Activated CD4-positive, alpha-beta T cell treated with anti-CD3 and anti-CD28 coated beads, Interleukin-2, Interleukin-6, amounts not matched to agents 100 ng/mL and 50 ng/mL, durations not matched to agents 16 hours and 8 hours (primary cell): ENCODE data around the gene SUSD3.

ENCODE experiments used
- DNase-seq: peaks from one replicate; pipeline ENCODE4 v3.0.0-alpha.2; 2020

Gene SUSD3

GRCh38 chr9:93077811-93078210 is 19.3 kb downstream of the SUSD3 start:
- DNase-seq, result no peak

GRCh38 chr9:93079371-93079770 is 20.9 kb downstream of the SUSD3 start:
- DNase-seq, result no peak

GRCh38 chr9:93080406-93080805 is 21.9 kb downstream of the SUSD3 start:
- DNase-seq, result no peak

DNA sequence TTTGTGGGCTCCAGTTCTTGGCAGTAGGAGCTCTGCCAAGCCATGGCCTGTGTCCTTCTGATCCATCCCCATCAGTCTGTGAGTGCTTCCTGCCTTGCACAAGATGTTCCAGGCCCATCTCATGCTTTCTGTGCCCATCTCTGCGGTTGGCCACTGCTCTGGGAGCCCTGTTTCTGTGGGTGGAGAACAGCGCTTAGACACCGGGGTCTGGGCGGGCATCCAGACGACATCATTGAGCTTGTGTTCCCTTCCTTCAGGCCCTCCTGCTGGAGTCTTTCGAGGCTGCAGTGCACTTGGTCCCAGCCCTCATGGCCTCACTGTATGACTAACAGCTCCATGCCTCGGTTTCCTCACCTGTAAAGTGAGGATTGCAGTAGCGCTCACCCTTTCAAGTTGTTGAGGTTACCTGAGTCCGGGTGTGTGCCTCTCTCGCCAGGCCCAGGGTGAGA is 22.6 kb downstream of the SUSD3 start:
- no peak for DNase-seq

GRCh38 chr9:93081931-93082330 is 23.4 kb downstream of the SUSD3 start:
- DNase-seq, result no peak

DNA sequence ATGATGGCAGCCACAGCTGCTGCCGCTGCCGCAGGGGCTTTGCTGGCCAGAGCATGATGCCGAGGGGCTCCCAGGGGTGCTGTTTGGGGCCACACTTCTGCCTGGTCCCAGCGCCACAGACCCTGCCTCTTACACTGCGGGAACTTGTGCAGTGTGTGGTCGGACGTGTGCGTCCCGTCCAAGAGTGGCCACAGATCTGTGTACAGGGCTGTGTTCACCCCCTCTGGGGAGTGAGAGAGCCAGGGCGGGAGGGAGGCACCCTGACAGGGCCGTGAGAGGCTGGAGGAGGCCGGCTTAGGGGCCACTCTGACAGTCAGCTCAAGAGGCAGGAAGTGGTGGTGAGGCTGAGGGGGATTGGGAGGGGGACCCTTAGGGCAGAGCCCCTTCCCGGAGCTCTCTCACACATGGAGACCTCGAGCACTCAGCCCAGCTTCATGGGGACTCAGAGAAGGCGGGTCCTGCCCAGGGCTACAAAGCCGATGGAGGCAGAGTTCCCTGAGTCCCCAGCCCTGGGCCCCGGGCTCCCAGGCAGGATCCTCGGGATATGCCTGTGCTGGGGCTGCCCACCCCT is 24.4 kb downstream of the SUSD3 start:
- DNase-seq, result no peak

- peak; percentile 73 for DNase-seq
Observed at GRCh38 chr9:93083592-93084470, 25.3 kb downstream of the SUSD3 start.

DNA sequence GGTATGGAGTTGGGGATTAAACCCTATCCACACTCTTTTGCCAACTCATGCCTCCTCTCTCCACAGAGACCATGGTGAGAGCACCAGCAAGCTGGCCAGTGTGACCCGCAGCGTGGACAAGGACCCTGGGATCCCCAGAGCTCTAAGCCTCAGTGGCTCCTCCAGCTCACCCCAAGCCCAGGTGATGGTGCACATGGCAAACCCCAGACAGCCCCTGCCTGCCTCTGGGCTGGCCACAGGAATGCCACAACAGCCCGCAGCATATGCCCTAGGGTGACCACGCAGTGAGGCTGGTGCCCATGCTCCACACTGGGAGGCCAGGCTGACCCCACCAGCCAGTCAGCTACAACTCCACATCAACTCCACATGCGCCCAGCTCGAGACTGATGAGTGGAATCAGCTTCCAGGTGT is 26.0 kb downstream of the SUSD3 start:
- no peak for DNase-seq

DNA sequence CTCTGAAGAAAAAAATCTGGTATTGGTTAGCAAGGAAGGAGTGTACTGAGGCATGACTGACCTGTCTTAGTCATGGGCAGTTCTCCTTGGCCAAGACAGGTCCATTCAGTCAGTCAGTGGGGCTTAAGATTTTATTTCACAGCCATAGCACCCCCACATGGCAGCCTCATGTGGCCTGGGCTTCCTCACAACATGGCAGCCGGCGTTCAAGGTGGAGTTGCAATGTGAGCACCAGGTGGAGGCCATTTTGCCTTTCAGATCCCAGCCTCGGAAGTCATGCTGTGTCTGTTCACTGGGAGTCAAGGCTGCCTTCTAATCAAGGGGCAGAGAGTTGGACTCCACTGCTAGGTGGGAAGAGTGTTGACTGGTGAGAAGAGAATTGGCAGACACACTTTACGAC is 27.2 kb downstream of the SUSD3 start:
- no peak for DNase-seq

DNA sequence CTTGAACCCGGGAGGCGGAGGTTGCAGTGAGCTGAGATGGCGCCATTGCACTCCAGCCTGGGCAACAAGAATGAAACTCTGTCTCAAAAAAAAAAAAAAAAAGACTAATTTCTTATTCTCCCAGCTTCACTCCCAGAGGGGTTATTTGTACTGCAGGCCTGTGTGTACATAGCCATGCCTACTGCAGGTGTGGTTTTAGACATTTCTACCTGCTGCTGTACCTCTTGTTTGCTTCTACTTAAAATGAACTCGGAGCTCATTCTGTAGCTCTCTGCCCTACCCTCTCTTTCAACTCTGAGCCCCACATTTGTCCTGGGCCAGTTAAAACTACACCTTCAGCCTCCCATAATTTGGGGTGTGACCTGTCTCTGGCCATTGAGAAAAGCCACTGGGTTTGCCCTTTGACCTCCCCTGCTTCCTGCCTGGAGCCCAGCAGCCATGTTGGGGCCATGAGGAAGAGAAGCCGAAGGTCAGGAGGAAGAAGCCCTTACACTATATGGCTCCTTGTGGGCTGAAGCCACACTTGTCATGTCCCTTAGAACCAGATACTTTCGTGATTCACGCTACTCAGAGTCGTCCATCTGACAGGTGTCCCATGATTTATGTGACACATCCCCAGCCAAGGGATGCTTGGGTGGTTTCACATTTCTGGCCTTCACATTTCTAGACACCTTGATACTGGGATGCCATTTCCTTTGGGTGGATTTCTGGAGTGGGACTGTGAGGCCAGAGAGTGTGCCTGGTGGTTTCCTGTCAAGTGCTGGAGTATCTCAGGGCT is 28.1 kb downstream of the SUSD3 start:
- no peak for DNase-seq

GRCh38 chr9:93087971-93088655 is 29.6 kb downstream of the SUSD3 start:
- no peak for DNase-seq

DNA sequence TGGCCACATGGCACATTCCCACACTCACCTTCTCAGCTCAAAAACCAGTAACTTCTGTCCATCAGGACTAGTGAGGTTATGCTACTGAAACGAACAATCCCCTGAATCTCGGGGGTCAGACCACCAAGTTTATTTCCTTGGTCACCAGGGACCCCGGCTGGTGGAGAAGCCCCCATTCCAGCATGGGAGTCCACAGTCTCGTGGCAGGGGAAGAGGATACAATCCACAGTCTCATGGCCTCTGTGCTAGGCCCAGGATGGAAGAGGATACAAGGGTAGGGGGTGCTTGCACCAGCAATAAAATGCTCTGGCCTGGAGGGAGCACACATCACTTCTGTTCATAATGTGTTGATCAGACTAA is 30.1 kb downstream of the SUSD3 start:
- no peak for DNase-seq

GRCh38 chr9:93089024-93089423 is 30.5 kb downstream of the SUSD3 start:
- DNase-seq, result no peak

DNA sequence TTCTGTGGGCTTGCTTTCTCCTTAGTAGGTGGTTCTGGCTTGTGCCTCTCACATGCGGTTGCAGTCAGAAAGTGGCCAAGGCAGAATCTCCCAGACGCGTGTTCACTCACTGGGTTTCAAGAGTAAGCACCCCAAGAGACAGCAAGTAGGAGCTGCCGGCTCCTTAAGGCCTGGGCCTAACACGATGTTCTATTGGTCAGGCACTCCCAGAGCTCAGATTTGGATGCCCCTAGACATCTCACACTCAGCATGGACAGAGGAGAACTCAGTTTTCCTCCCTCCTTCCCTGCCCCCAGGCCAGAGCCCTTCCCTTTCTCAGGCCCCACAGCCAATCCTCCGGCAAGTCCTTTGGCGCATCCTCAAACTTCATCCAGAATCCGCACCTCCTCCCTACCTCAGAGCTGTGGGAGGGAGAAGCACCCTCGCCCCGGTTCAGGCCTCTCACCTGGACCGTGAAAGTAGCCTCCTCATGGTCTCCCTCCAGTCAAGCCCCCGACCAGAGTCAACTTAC is 31.0 kb downstream of the SUSD3 start:
- DNase-seq, result no peak

GRCh38 chr9:93090091-93090655 is 31.7 kb downstream of the SUSD3 start:
- no peak for DNase-seq

DNA sequence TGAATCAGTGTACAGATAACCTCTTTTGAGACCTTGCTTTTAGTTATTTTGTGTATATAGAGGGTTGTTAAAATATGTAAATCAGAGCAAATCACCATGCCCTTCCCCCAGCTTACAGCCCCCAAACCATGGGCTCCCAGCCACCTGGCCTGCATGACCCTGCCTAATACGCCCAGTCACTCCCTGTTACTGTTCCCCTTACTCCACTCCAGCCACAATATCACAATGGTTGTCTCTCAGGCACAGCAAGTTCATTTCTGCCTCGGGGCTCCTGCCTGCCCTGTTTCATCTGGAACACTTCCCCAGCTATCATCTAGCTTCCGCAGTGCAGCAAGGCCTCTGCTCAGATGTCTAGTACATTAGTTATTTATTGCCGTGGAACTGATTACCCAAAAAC is 32.6 kb downstream of the SUSD3 start:
- no peak for DNase-seq

- DNase-seq, result peak; percentile 90
Observed at GRCh38 chr9:93091453-93092081, 33.1 kb downstream of the SUSD3 start.

GRCh38 chr9:93092251-93092991 is 33.9 kb downstream of the SUSD3 start:
- DNase-seq, result no peak

- peak; percentile 57 for DNase-seq
Observed at GRCh38 chr9:93093127-93093876, 34.8 kb downstream of the SUSD3 start.

GRCh38 chr9:93093877-93094657 is 35.6 kb downstream of the SUSD3 start:
- DNase-seq, result no peak
